ENCODE data around the gene ADAM8.
"Not testable (repeated sequence)": the region's sequence is repeated elsewhere in the genome, so short reads cannot be mapped to it uniquely, and the experiment has no call there.

Gene ADAM8

DNA sequence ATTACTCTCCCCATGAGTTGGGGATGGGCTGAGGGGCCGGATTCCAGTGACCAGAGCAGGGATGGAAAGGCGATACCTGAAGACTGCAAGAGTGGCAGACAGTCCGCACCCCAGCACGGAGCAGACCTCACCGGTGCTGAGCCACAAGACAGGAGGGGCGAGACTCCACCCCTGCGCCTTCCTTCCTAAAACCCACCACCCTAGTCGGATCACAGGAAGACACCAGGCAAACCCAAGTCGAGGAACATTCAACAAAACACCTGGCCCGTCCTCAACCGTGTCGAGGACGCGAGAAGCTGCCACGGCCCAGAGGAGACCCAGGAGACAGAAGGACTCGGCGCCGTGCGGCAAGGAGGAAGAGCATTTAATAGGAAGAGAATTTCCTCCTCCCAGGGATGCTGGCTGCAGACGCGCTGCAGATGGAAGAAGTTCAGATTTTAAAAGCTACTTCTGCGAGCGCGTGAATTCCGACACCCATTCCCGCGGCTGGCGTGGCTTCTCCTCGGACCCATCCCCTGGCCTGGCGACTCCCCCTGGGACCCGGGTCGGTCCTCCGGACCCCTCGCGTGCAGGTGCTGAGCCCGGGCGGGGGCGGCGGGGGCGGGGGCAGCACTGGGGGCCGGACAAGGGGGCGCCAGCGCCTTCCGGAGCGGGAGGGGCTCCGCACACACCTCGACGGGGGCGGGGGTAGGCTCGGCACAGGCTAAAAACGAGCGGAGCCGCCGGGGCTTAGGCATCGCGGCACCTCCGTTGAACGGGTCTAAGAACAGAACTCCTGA is 47.2 kb downstream of the ADAM8 start:
- no peak for DNase-seq

DNA sequence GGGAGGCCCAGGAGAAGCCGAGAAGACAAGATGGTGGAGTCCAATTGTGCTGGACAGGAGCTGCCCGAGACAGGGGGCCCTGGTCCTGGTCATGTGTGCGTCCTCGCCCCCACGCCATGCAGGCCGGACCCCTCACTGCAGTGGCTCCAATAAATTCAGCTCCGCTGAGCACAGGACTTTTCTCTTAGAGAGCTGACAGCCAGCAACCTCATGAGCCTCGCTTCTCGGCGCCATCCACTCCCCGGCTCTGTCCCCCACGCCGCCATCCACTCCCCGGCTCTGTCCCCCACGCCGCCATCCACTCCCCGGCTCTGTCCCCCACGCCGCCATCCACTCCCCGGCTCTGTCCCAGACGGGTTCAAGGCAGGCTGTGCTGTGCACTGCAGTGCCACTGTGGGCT is 49.4 kb downstream of the ADAM8 start:
- DNase-seq, result no peak

DNA sequence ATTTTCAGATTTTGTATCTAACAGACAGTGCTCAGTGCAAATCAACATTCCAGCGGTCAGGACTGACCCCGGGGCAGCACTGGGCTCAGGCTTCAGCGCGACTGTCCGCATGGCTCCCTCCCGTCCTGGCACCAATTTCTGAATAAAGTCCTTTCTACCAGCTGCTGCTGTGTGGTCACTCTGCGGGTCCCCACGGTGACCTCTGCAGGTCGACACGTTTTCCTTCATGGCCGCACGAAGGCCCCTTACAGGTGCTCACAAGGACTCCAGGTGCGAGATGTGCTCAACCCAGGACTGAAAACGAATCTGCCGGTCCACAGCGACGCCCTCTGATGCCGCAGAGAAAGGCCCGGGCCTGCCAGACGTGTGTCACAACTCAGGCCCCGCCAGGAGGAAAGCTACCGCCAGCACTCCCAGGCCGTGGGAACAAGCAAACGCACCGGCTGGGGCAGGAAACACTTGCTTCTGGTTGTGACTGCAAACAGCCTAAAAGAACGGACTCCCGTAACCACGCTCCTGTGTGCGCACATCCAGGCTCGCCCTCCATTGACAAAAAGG is 50.3 kb downstream of the ADAM8 start:
- no peak for DNase-seq

DNA sequence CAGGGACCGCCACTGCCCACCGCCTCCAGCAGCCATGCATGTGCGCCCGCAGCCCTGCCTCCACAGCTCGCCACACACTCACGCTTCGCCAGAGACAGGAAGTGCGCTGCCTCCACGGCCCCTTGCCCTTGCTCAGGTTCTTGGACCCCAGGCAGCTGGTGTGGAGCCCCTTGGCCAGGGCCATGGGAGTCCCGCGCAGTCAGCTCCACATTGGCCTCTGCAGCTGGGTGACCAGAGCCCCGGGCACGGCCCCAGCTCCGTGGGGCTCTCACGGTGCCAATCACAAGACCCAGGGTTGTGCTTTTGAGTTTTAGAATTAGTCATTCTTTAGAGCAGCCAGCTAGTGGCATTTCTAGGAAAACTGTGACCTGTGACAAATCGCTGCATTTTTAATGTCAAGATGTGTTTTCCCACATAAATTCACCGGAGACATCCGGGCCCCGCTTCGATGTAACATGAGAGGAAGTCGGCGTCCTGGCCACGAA is 50.9 kb downstream of the ADAM8 start:
- no peak for DNase-seq

GRCh38 chr10:133224756-133225372 is 51.8 kb downstream of the ADAM8 start:
- DNase-seq, result no peak

DNA sequence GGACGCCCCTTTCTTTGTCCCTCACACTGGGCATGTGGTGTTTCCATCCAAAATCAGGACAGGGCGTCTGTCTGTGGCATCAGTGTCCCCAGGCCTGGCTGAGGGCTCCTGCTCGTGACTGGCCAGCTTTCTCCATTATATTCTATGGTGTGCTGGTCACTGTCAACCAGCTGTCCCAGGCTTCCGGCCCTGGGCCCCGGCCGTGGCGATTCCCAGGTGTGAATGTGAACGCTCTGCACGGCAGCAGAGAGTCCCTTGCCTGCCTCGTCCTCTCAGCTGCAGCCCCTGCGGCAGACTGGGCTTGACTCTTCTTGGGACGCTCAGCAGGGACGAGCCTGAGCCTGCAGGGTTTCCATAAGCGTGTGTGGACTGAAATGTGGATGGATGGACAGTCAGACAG is 52.6 kb downstream of the ADAM8 start:
- DNase-seq, result no peak

- not testable (repeated sequence) for DNase-seq
Measured at GRCh38 chr10:133221756-133222155, 54.9 kb downstream of the ADAM8 start.

- no peak for DNase-seq
Measured at GRCh38 chr10:133221331-133221730, 55.3 kb downstream of the ADAM8 start.

DNA sequence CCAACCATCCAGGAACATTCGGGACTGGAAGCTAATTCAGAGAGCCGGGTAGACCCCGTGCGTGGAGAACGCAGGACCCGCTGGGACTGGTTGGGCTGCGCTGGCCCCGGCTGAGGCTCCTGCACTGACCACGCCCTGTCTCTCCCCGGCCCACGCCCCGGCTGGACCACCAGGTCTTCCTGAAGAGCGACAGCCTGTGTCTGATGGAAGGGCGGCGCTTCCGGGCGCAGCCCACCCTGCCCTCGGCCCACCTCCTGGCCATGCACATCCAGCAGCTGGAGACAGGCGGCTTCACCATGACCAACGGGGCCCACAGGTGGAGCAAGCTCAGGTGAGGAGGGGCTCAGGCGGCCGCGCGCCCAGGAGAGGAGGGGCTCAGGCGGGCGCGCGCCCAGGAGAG is 56.9 kb downstream of the ADAM8 start:
- DNase-seq, result no peak

DNA sequence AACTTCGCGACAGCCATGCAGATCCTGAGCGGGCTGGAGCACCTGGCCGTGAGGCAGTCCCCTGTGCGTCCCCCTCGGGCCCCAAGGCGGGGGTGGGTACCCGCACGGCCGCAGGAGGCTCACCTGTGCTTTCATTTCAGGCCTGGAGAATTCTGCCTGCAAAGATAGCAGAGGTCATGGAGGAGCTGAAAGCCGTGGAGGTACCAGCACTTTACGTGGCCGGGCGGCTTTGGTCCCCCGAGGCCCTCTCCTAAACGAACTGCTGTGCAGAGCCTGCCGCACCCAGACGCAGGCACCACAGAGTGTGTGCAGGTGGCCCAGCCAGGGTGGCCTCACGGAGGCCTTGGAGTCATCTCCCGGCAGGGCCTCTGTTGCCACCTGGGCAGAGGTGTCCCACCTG is 57.8 kb downstream of the ADAM8 start:
- DNase-seq, result no peak

GRCh38 chr10:133217800-133218589 is 58.7 kb downstream of the ADAM8 start:
- DNase-seq, result no peak

- no peak for DNase-seq
Measured at GRCh38 chr10:133216776-133217175, 59.9 kb downstream of the ADAM8 start.

GRCh38 chr10:133215586-133215985 is 61.1 kb downstream of the ADAM8 start:
- no peak for DNase-seq

- no peak for DNase-seq
Measured at GRCh38 chr10:133214468-133215410, 61.9 kb downstream of the ADAM8 start.

- DNase-seq, result no peak
Measured at GRCh38 chr10:133213641-133214467, 62.8 kb downstream of the ADAM8 start.

DNA sequence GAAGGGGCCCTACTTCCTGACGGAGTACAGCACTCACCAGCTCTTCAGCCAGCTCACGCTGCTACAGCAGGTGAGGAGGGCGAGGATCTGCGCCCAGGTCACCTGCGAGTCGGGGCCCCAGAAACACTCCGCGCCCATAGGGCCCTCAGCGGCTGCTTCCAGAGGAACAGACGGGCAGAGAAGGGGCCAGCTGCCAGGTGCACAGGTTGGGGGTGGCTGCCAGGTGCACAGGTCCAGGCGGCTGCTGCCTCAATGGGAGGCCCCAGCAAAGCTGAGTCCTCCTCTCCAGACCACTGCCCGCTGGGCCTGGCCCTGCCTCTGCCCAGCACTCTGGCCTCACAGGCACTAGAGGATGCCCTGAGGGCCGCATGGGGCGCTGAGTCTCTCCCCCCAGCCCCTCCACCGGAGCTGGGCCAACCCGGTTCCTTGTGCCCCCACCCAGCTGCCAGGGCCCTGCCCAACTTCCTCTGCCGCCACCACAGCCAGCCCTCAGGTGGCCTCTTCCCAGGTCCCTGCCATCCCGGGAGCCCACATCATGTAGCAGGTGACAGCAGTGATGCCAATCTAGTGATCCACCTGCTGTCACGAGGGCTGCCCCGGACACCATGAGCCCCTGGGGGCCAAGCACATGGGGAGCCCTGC is 63.7 kb downstream of the ADAM8 start:
- no peak for DNase-seq

All from activated CD8-positive, alpha-beta memory T cell treated with anti-CD3 and anti-CD28 coated beads, Interleukin-2, amount 50 U/mL, for 48 hours (primary cell).